Activated T-cell treated with anti-CD3 and anti-CD28 coated beads for 48 hours (primary cell): ENCODE measurements around the gene ARHGEF10L.
"Not testable (repeated sequence)": the region's sequence is repeated elsewhere in the genome, so short reads cannot be mapped to it uniquely, and the experiment has no call there.

Source experiments
- DNase-seq: peaks from one replicate; pipeline ENCODE4 v3.0.0-alpha.2; 2020; ENCODE audit warnings: low read depth

Gene ARHGEF10L

DNA sequence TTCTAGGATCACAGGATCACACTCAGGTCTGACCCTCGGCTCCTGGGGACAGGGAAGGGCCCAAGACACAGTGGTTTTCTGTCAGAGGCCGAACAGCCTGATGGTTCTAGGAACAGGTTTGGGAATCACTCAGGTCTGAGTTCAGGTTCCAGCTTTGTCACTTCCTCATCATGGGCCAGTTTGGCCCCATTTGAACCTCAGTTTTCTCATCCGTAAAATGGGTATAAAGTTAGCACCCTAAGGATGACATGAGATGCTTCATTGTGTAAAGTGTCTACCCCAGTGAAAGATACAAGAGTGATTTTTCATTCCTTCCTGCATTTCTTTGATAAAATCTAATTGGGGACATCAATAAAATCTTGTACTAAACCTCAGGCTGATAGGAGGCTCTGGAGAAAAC is 204.4 kb downstream of the ARHGEF10L start:
- no peak for DNase-seq

DNA sequence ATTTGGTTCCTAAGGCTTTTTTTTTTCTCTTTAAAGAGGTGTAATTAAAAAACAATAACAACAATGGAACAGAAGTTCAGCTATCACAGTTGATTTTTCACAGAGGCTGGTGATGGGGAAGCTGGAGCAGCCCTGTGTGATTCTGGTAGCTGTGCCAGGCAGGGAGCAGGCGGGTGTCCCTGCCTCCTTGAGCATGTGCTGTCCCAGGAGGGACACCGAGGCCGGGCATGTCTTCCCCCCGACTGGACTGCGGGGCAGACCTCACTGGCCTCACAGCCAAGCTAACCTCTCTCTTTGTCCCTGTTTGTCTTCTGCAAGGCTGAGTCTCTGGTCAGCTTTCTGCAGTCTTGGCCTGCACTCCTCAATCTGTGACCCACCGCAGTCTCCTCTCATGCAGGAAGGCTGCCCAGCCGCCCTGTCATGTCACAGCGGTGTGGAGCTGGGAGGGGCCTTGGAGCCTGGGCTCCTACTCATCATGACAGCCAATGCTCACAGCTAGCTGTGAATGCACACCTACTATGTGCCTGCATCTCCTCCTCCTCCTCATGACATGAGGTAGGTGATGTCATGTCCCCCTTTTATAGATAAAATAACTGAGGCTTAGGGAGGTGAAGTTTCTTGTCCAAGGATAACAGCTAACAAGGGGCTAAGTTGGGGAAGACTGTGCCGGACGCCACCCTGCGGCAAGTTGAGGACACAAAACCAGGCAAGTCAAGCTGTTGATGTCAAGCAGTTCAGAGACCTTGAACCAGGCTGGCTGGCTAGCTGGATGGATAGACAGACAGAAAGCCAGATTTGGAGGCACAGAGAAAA is 205.4 kb downstream of the ARHGEF10L start:
- no peak for DNase-seq

DNA sequence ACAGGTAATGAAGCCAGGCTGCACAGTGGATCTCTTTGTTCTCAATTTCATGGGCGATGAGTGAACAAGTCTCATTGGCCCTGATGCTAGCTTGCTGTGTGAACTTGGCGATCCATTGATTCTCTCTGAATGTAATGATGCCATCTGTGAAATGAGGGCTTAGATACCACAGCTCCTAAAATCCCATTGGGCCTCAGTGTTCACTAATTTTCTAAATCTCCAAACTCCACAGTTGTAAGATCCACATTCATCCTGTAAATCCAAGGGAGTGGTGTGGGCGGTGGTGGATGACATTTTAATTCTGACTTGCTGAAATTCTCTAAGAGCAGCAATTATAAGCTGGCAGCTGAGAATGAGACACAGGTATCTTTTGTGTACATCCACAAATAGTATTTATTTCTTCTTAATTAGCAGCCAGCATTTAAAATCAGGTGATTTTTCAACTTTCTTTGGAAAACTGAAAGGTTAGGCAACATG is 206.0 kb downstream of the ARHGEF10L start:
- DNase-seq, result no peak

DNA sequence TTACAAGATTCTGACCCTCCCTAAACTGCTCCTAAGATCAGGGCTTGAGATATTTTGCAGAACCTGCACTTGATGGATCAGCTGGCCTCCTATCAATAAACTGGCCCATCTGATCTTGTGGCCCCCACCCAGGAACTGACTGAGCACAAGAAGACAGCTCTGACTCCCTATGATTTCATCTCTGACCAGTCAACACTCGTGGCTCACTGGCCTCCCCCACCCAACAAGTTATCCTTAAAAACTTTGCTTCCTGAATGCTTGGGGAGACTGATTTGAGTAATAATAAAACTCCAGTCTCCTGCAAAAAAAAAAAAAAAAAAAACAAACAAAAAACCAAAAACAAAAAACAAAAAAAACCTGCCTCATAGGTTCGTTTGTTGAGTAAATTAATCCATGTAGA is 206.8 kb downstream of the ARHGEF10L start:
- DNase-seq, result not testable (repeated sequence)

DNA sequence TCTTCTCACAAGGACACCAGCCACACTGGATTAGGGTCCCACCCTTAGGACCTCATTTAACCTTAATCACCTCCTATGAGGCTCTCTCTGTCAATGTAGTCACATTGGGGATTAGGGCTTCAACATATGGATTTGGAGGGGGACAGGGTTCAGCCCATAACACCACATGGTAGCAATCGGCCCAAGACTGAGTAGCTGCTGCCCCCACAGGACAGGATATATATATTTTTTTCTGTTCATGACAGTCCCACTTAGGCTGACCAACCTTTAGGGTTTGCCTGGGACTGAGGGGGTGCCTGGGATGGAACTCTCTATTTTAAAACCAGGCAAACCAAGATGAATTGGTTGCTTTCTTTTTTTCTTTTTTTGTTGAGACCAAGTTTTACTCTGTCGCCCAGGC is 207.4 kb downstream of the ARHGEF10L start:
- no peak for DNase-seq
